Neutrophil (primary cell): ENCODE measurements around the gene ZNF883.

Experiments
- H3K27ac ChIP-seq: fragments of 200-600 bp; sonication (generic); 2 replicates; pipeline ENCODE4 v1.5.1; 2016; ENCODE audit warnings: mild to moderate bottlenecking, moderate library complexity
- H3K27me3 ChIP-seq: fragments of 200-600 bp; sonication (generic); 2 replicates; pipeline ENCODE4 v1.6.0; 2016; ENCODE audit warnings: mild to moderate bottlenecking
- H3K36me3 ChIP-seq: fragments of 200-600 bp; sonication (generic); 2 replicates; pipeline ENCODE4 v1.5.1; 2017
- H3K4me1 ChIP-seq, 2 experiments: fragments of 200-600 bp in 1 of 2; sonication (generic) in 1 of 2; 1 replicate in 1 of 2; 2 replicates in 1 of 2; pipeline versions ENCODE4 v1.5.1 to v1.6.1; 2013 to 2016; ENCODE audit warnings: low read depth in 1 of 2, low read length in 1 of 2, mild to moderate bottlenecking in 1 of 2, moderate library complexity in 1 of 2; ENCODE audit not compliant: control insufficient read depth in 1 of 2, insufficient read depth in 1 of 2
- H3K4me3 ChIP-seq, 2 experiments: fragments of 200-600 bp in 1 of 2; sonication (generic) in 1 of 2; 1 replicate in 1 of 2; 2 replicates in 1 of 2; pipeline ENCODE4 v1.5.1; 2013 to 2016; ENCODE audit warnings: low read depth in 1 of 2, low read length in 1 of 2, mild to moderate bottlenecking in 1 of 2, moderate library complexity in 1 of 2
- H3K9me3 ChIP-seq: fragments of 200-600 bp; sonication (generic); 2 replicates; pipeline ENCODE4 v1.5.1; 2016
- CTCF ChIP-seq: fragments of 200-600 bp; sonication (generic); IDR thresholded peaks from 2 replicates; pipeline ENCODE4 v1.5.1; 2016; ENCODE audit warnings: antibody characterized with exemption

ZNF883 gene

GRCh38 chr9:113042884-113043657 lies 31.1 kb upstream of the ZNF883 start:
- Histone ChIP-seq H3K27ac (no peak overlapping the region), H3K27me3 (no peaks in the 10 kb centered on the region), H3K9me3 (peaks cover 57% of the 10 kb centered on the region), H3K4me1 (no peaks in the 10 kb centered on the region), H3K36me3 (no peaks in the 10 kb centered on the region), H3K4me3 (no peak overlapping the region)
- no peak for TF ChIP-seq CTCF

GRCh38 chr9:113026200-113026599 lies 14.2 kb upstream of the ZNF883 start:
- Histone ChIP-seq H3K9me3 (peaks cover 11% of the 10 kb centered on the region), H3K27me3 (no peaks in the 10 kb centered on the region), H3K27ac (no peak overlapping the region), H3K4me3 (no peak overlapping the region), H3K4me1 (no peaks in the 10 kb centered on the region), H3K36me3 (no peaks in the 10 kb centered on the region)
- TF ChIP-seq CTCF = no peak

- no peaks in the 10 kb centered on the region for H3K9me3 ChIP-seq
- no peak for TF ChIP-seq CTCF
Measured at GRCh38 chr9:113018247-113018646, 6.3 kb upstream of the ZNF883 start.

GRCh38 chr9:113012492-113012891 lies 500 bp upstream of the ZNF883 start:
- Histone ChIP-seq H3K9me3 (no peaks in the 10 kb centered on the region), H3K4me1 (no peaks in the 10 kb centered on the region), H3K27ac (no peak overlapping the region), H3K4me3 (no peak overlapping the region), H3K36me3 (no peaks in the 10 kb centered on the region), H3K27me3 (peaks cover 27% of the 10 kb centered on the region)
- no peak for TF ChIP-seq CTCF

More at GRCh38 chr9:113018247-113018646, 6.3 kb upstream of the ZNF883 start:
- Histone ChIP-seq H3K27ac (no peak overlapping the region), H3K27me3 (peaks cover 4% of the 10 kb centered on the region), H3K4me1 (no peaks in the 10 kb centered on the region), H3K4me3 (no peak overlapping the region), H3K36me3 (no peaks in the 10 kb centered on the region)

- H3K4me1 ChIP-seq = no peaks in the 10 kb centered on the region
Measured at GRCh38 chr9:113005777-113006176, 6.2 kb downstream of the ZNF883 start.

More at GRCh38 chr9:113005777-113006176, 6.2 kb downstream of the ZNF883 start:
- Histone ChIP-seq H3K27me3 (no peaks in the 10 kb centered on the region), H3K27ac (no peak overlapping the region), H3K9me3 (no peaks in the 10 kb centered on the region), H3K4me3 (no peak overlapping the region), H3K36me3 (no peaks in the 10 kb centered on the region)
- TF ChIP-seq CTCF = no peak
